Activated naive CD8-positive, alpha-beta T cell treated with anti-CD3 and anti-CD28 coated beads for 36 hours (primary cell): ENCODE data around the gene AP3M1. TPM values are rescaled to one million over a fixed set of nuclear protein-coding genes. Genes with fewer than 3 reads are reported as not detected.

Source experiments
- DNase-seq: peaks from one replicate; pipeline ENCODE4 v3.0.0; 2021
- H3K27ac Mint-ChIP-seq: one replicate; pipeline ENCODE4 v1.8.0; 2022; ENCODE audit warnings: mild to moderate bottlenecking, moderate library complexity, mixed read lengths
- H3K27me3 Mint-ChIP-seq: one replicate; pipeline ENCODE4 v1.8.0; 2022; ENCODE audit warnings: mild to moderate bottlenecking, mixed read lengths
- H3K36me3 Mint-ChIP-seq: one replicate; pipeline ENCODE4 v1.8.0; 2021; ENCODE audit warnings: mild to moderate bottlenecking, mixed read lengths
- H3K4me1 Mint-ChIP-seq: one replicate; pipeline ENCODE4 v1.8.0; 2021; ENCODE audit warnings: mixed read lengths
- H3K4me3 Mint-ChIP-seq: one replicate; pipeline ENCODE4 v1.8.0; 2022; ENCODE audit warnings: mild to moderate bottlenecking, moderate library complexity, mixed read lengths
- H3K9me3 Mint-ChIP-seq: one replicate; pipeline ENCODE4 v1.8.0; 2022; ENCODE audit warnings: mixed read lengths
- total RNA-seq, 2 experiments: library from RNA; stranded (reverse); gene quantifications; one replicate each; pipeline ENCODE4 v1.2.3, GENCODE V29; 2021

Gene AP3M1
- total RNA-seq, 2 experiments from 2014 or later, result 45.4 to 46.4 TPM

GRCh38 chr10:74111799-74112198 is 38.8 kb downstream of the AP3M1 start:
- Mint-ChIP-seq H3K4me3 (no peak overlapping the region), H3K4me1 (no peaks in the 10 kb centered on the region), H3K27ac (no peak overlapping the region), H3K9me3 (no peaks in the 10 kb centered on the region), H3K27me3 (no peaks in the 10 kb centered on the region), H3K36me3 (peaks cover 19% of the 10 kb centered on the region)
- DNase-seq, result no peak

- no peak overlapping the region for H3K4me3 Mint-ChIP-seq
- H3K4me1 Mint-ChIP-seq, result no peaks in the 10 kb centered on the region
- peaks cover 14% of the 10 kb centered on the region for H3K36me3 Mint-ChIP-seq
- H3K27ac Mint-ChIP-seq, result no peak overlapping the region
- no peak for DNase-seq
- no peaks in the 10 kb centered on the region for H3K9me3 Mint-ChIP-seq
- H3K27me3 Mint-ChIP-seq, result no peaks in the 10 kb centered on the region
Measured at GRCh38 chr10:74110120-74110519, 40.5 kb downstream of the AP3M1 start.

- DNase-seq, result no peak
- no peaks in the 10 kb centered on the region for H3K4me1 Mint-ChIP-seq
- H3K36me3 Mint-ChIP-seq, result peaks cover 13% of the 10 kb centered on the region
- H3K4me3 Mint-ChIP-seq, result no peak overlapping the region
- H3K27ac Mint-ChIP-seq, result no peak overlapping the region
- H3K9me3 Mint-ChIP-seq, result no peaks in the 10 kb centered on the region
- H3K27me3 Mint-ChIP-seq, result no peaks in the 10 kb centered on the region
Measured at GRCh38 chr10:74109452-74109851, 41.2 kb downstream of the AP3M1 start.

- Mint-ChIP-seq H3K4me3 (no peak overlapping the region), H3K36me3 (peaks cover 9% of the 10 kb centered on the region)
Measured at GRCh38 chr10:74107391-74107790, 43.2 kb downstream of the AP3M1 start.

GRCh38 chr10:74104996-74105395 is 45.6 kb downstream of the AP3M1 start:
- H3K27ac Mint-ChIP-seq, result no peak overlapping the region
- DNase-seq, result no peak
- peaks cover 5% of the 10 kb centered on the region for H3K36me3 Mint-ChIP-seq
- H3K4me3 Mint-ChIP-seq, result no peak overlapping the region
- H3K27me3 Mint-ChIP-seq, result no peaks in the 10 kb centered on the region
- H3K4me1 Mint-ChIP-seq, result no peaks in the 10 kb centered on the region
- H3K9me3 Mint-ChIP-seq, result no peaks in the 10 kb centered on the region

More at GRCh38 chr10:74107391-74107790, 43.2 kb downstream of the AP3M1 start:
- no peaks in the 10 kb centered on the region for H3K9me3 Mint-ChIP-seq
- DNase-seq, result no peak
- H3K27ac Mint-ChIP-seq, result no peak overlapping the region
- no peaks in the 10 kb centered on the region for H3K27me3 Mint-ChIP-seq
- no peaks in the 10 kb centered on the region for H3K4me1 Mint-ChIP-seq

GRCh38 chr10:74104480-74104879 is 46.1 kb downstream of the AP3M1 start:
- DNase-seq, result no peak
- Mint-ChIP-seq H3K4me3 (no peak overlapping the region), H3K4me1 (no peaks in the 10 kb centered on the region), H3K27me3 (no peaks in the 10 kb centered on the region), H3K9me3 (no peaks in the 10 kb centered on the region), H3K27ac (no peak overlapping the region), H3K36me3 (peaks cover 5% of the 10 kb centered on the region)

- DNase-seq, result no peak
- no peaks in the 10 kb centered on the region for H3K4me1 Mint-ChIP-seq
- H3K4me3 Mint-ChIP-seq, result no peak overlapping the region
- H3K27ac Mint-ChIP-seq, result no peak overlapping the region
- H3K27me3 Mint-ChIP-seq, result no peaks in the 10 kb centered on the region
- no peaks in the 10 kb centered on the region for H3K9me3 Mint-ChIP-seq
- H3K36me3 Mint-ChIP-seq, result peaks cover 5% of the 10 kb centered on the region
Measured at GRCh38 chr10:74103560-74104258, 46.9 kb downstream of the AP3M1 start.

GRCh38 chr10:74099836-74100235 is 50.8 kb downstream of the AP3M1 start:
- peaks cover 2% of the 10 kb centered on the region for H3K4me1 Mint-ChIP-seq
- DNase-seq, result no peak
- H3K27me3 Mint-ChIP-seq, result no peaks in the 10 kb centered on the region
- H3K4me3 Mint-ChIP-seq, result no peak overlapping the region
- H3K9me3 Mint-ChIP-seq, result no peaks in the 10 kb centered on the region
- H3K36me3 Mint-ChIP-seq, result peaks cover 2% of the 10 kb centered on the region
- H3K27ac Mint-ChIP-seq, result no peak overlapping the region

- no peak overlapping the region for H3K27ac Mint-ChIP-seq
- DNase-seq, result no peak
- peaks cover 2% of the 10 kb centered on the region for H3K4me1 Mint-ChIP-seq
Measured at GRCh38 chr10:74099420-74099819, 51.2 kb downstream of the AP3M1 start.

GRCh38 chr10:74097776-74098175 is 52.9 kb downstream of the AP3M1 start:
- no peaks in the 10 kb centered on the region for H3K9me3 Mint-ChIP-seq
- H3K27me3 Mint-ChIP-seq, result no peaks in the 10 kb centered on the region
- peaks cover 6% of the 10 kb centered on the region for H3K36me3 Mint-ChIP-seq
- H3K4me3 Mint-ChIP-seq, result no peak overlapping the region
- H3K27ac Mint-ChIP-seq, result no peak overlapping the region
- DNase-seq, result no peak
- H3K4me1 Mint-ChIP-seq, result peaks cover 2% of the 10 kb centered on the region

More at GRCh38 chr10:74099420-74099819, 51.2 kb downstream of the AP3M1 start:
- Mint-ChIP-seq H3K4me3 (no peak overlapping the region), H3K27me3 (no peaks in the 10 kb centered on the region), H3K36me3 (peaks cover 3% of the 10 kb centered on the region), H3K9me3 (no peaks in the 10 kb centered on the region)

GRCh38 chr10:74096777-74097176 is 53.9 kb downstream of the AP3M1 start:
- no peak for DNase-seq
- Mint-ChIP-seq H3K4me1 (peaks cover 2% of the 10 kb centered on the region), H3K9me3 (no peaks in the 10 kb centered on the region), H3K27ac (no peak overlapping the region), H3K36me3 (peaks cover 6% of the 10 kb centered on the region), H3K4me3 (no peak overlapping the region), H3K27me3 (no peaks in the 10 kb centered on the region)

GRCh38 chr10:74094231-74094630 is 56.4 kb downstream of the AP3M1 start:
- Mint-ChIP-seq H3K36me3 (peaks cover 8% of the 10 kb centered on the region), H3K4me1 (peaks cover 2% of the 10 kb centered on the region)

GRCh38 chr10:74093530-74094164 is 57.0 kb downstream of the AP3M1 start:
- H3K4me1 Mint-ChIP-seq, result peaks cover 2% of the 10 kb centered on the region
- no peak overlapping the region for H3K27ac Mint-ChIP-seq
- no peak overlapping the region for H3K4me3 Mint-ChIP-seq
- no peaks in the 10 kb centered on the region for H3K9me3 Mint-ChIP-seq
- no peaks in the 10 kb centered on the region for H3K27me3 Mint-ChIP-seq
- no peak for DNase-seq
- peaks cover 8% of the 10 kb centered on the region for H3K36me3 Mint-ChIP-seq

More at GRCh38 chr10:74094231-74094630, 56.4 kb downstream of the AP3M1 start:
- Mint-ChIP-seq H3K9me3 (no peaks in the 10 kb centered on the region), H3K4me3 (no peak overlapping the region), H3K27me3 (no peaks in the 10 kb centered on the region), H3K27ac (no peak overlapping the region)
- no peak for DNase-seq

GRCh38 chr10:74092372-74092771 is 58.3 kb downstream of the AP3M1 start:
- Mint-ChIP-seq H3K4me3 (no peak overlapping the region), H3K27me3 (no peaks in the 10 kb centered on the region), H3K4me1 (peaks cover 2% of the 10 kb centered on the region), H3K27ac (no peak overlapping the region), H3K9me3 (no peaks in the 10 kb centered on the region), H3K36me3 (peaks cover 8% of the 10 kb centered on the region)
- DNase-seq, result no peak

GRCh38 chr10:74088722-74089121 is 61.9 kb downstream of the AP3M1 start:
- H3K36me3 Mint-ChIP-seq, result peaks cover 2% of the 10 kb centered on the region
- H3K27me3 Mint-ChIP-seq, result no peaks in the 10 kb centered on the region
- no peak overlapping the region for H3K27ac Mint-ChIP-seq
- no peaks in the 10 kb centered on the region for H3K9me3 Mint-ChIP-seq
- no peak overlapping the region for H3K4me3 Mint-ChIP-seq
- H3K4me1 Mint-ChIP-seq, result peaks cover 6% of the 10 kb centered on the region
- no peak for DNase-seq

GRCh38 chr10:74086317-74086716 is 64.3 kb downstream of the AP3M1 start:
- Mint-ChIP-seq H3K9me3 (no peaks in the 10 kb centered on the region), H3K4me3 (no peak overlapping the region), H3K27me3 (no peaks in the 10 kb centered on the region), H3K27ac (no peak overlapping the region), H3K4me1 (peaks cover 7% of the 10 kb centered on the region), H3K36me3 (peaks cover 2% of the 10 kb centered on the region)
- no peak for DNase-seq
